Choroid plexus epithelial cell (primary cell): Measurements from ENCODE around the gene PUSL1.

ENCODE experiments used
- DNase-seq: peaks from one replicate; pipeline ENCODE4 v3.0.0-alpha.2; 2010; ENCODE audit warnings: low read depth
- H3K4me3 ChIP-seq: 2 replicates; pipeline ENCODE4 v1.5.1; 2011; ENCODE audit warnings: low read depth, mild to moderate bottlenecking, control low read depth, low read length, moderate library complexity
- TF ChIP-seq, protein P1 (sequence below): conservative IDR thresholded peaks from 2 replicates; pipeline ENCODE4 v1.5.1; 2011; ENCODE audit warnings: low read depth, mild to moderate bottlenecking, control low read depth, inconsistent platforms, low read length, moderate library complexity

Gene PUSL1

DNA sequence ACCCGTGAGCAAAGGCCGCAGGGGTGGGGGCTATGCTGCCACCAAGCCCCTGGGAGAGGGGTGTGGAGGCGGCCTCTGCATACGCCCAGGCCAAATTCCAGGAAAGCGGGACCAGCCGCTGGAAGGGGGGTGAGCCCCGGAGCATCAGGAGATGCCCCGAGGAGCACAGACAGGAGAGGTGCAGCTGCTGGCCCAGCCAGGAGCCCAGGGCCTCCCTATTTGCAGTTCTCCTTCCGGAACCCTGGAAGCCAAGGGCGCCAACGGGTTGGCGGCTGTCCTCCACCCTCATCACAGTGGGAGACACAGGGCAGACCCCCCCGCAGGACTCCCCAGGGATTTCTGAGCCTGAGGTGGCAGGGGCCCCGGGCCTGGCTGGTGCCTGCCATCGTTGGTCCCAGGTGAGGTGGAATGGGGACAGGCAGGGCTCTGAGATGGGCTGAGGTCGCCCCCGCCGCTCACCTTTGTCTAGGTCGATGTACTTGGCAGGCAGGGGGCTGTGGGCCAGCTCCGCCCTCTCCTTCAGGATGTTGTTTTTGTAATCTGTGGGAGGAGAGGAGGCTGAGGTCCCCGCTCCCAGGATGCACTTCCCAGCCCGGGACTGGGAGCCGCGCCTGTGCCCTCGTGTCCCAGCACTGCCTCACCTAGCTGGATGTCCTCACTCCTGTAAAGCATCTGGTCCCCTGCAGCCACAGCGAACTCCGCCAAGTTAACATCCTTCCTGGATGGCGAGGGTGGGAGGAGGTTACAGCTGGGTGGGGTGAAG, 45.2 kb downstream of the PUSL1 start:
- TF ChIP-seq, protein P1, sequence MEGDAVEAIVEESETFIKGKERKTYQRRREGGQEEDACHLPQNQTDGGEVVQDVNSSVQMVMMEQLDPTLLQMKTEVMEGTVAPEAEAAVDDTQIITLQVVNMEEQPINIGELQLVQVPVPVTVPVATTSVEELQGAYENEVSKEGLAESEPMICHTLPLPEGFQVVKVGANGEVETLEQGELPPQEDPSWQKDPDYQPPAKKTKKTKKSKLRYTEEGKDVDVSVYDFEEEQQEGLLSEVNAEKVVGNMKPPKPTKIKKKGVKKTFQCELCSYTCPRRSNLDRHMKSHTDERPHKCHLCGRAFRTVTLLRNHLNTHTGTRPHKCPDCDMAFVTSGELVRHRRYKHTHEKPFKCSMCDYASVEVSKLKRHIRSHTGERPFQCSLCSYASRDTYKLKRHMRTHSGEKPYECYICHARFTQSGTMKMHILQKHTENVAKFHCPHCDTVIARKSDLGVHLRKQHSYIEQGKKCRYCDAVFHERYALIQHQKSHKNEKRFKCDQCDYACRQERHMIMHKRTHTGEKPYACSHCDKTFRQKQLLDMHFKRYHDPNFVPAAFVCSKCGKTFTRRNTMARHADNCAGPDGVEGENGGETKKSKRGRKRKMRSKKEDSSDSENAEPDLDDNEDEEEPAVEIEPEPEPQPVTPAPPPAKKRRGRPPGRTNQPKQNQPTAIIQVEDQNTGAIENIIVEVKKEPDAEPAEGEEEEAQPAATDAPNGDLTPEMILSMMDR = no peak
- DNase-seq = no peak
- H3K4me3 ChIP-seq = no peak overlapping the region

DNA sequence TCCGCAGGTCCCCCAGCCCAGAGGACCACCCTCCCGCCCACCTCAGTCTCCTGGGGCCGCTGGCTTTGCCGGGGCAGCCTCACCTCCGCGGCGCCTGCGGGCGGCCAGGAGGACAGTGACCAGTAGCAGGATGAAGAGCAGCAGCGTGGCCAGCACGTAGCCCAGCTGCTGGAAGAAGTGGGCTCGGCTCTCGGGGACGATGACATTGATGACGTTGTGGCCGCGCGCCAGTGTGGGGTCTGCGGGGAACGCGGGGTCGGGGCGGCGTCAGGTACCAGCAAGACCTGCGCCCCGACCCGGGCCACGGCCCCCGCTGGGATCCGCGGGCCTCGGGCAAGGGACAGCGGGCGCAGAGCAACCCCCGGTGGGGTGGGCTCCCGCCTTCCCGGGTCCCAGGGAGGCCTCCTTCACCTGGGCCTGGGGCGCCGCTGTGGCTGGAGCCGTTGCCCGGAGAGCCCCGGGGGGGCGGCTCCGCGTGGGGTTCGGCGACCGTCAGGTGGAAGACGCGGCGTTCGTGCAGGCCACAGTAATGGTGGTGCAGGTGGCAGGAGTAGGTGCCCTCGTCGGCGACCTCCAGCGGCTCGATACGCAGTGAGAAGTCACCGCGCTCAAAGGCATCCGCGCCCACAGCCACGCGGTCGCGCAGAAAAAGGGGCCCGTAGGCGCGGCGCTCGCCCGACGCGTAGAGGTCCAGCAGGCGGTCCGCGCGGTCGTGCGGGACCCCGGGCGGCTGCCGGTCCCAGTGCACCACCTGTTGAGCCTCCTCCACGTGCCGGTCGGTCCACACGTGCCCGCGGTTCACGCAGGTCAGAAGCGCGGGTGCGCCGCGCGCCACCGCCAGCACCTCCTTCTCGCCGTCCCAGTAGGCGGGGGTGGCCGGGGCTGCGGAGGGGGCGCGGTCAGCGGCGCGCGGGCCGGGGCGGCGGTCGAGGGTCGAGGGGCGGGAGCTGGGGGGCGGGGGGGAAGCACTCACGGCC, 46.2 kb downstream of the PUSL1 start:
- no peak overlapping the region for H3K4me3 ChIP-seq
- DNase-seq = no peak
- TF ChIP-seq, protein P1 = no peak

GRCh38 chr1:1355416-1355815, 47.0 kb downstream of the PUSL1 start:
- peak overlapping the region; percentile 37 for H3K4me3 ChIP-seq
- TF ChIP-seq, protein P1 = no peak
- DNase-seq = peak; percentile 53

DNA sequence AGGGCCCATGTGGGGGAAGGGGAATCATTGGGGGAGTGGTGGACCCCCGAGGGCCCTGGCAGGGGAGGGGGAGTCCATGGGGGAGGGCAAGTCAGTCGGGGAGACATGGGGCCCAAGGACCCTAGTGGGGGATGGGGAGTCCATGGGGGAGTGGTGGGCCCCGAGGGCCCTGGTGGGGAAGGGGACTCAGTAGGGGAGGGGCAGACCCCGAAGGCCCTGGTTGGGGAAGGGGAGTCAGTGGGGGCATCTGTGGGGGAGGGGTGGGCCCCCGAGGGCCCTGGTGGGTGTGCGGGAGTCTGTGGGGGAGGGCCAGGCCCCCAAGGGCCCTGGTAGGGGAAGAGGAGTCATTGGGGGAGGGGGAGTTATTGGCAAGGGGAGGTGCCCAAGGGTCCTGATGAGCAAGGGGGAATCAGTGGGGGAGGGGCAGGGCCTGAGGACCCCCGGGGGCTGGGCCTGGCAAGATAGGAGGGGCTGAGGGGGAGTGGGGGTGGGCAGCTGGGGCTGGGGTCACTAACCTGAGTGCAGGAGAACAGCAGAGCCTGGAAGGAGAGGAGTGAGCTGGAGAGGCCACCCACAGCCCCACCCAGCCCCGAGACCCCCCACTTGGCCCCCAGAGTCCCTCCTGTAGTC, 47.9 kb downstream of the PUSL1 start:
- no peak for DNase-seq
- peak overlapping the region; percentile 62 for H3K4me3 ChIP-seq
- TF ChIP-seq, protein P1 = no peak

GRCh38 chr1:1356796-1357401, 48.5 kb downstream of the PUSL1 start:
- H3K4me3 ChIP-seq = peak overlapping the region; percentile 62
- TF ChIP-seq, protein P1 = no peak
- DNase-seq = no peak

DNA sequence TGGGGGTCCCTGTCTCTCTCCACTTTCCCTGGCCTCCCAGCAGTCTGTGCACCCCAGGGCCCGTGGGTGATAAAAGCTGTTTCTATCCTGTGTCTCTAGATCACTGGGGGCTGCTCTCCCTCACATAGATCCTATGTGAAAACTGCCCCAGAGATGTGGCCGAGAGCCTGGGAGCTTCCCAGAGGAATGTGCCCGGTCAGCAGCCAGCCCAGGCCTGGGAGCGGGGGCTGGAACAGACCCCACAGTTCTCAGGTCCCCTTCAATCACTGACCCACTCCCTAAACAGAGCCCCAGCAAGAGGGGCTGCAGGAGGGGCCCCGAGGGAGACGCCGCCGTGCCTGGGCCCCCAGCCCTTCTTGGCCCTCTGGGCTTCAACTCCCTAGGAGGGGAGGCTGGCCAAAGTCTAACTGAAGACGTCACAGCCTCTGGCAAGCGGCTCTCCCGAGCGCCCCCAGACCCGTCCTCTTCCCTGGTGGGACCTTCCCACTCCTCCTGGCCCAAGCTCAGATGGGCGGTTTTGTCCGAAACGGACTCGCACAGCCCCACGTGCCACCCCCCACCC, 49.6 kb downstream of the PUSL1 start:
- peak overlapping the region; percentile 62 for H3K4me3 ChIP-seq
- TF ChIP-seq, protein P1 = no peak
- peak; percentile 29 for DNase-seq
